ENCODE results near the gene TMF1. TPM values are rescaled to one million over a fixed set of nuclear protein-coding genes. Genes with fewer than 3 reads are reported as not detected.
A peak's percentile ranks its signal among the peaks of the same experiment; 100 is the strongest.

The TMF1 gene
- total RNA-seq, 1 donor from 2014 or later: 37.7 TPM

GRCh38 chr3:68974711-68975110, 77.4 kb downstream of the TMF1 start:
- Mint-ChIP-seq H3K4me1 (ENCODE audit: low read depth) (no peaks in the 10 kb centered on the region), H3K36me3 (ENCODE audit: low read depth) (peaks cover 20% of the 10 kb centered on the region), H3K9me3 (ENCODE audit: low read depth) (no peaks in the 10 kb centered on the region), H3K27ac (ENCODE audit: unreplicated experiment) (no peak overlapping the region), H3K4me3 (ENCODE audit: unreplicated experiment) (no peak overlapping the region), H3K27me3 (ENCODE audit: low read depth) (peaks cover 12% of the 10 kb centered on the region)
- DNase-seq (ENCODE audit: low spot score): no peak
- no peak for TF ChIP-seq CTCF (IDR thresholded peaks at IDR 0.05)

- no peaks in the 10 kb centered on the region for H3K9me3 Mint-ChIP-seq (ENCODE audit: low read depth)
- DNase-seq (ENCODE audit: low spot score): no peak
- TF ChIP-seq CTCF (IDR thresholded peaks at IDR 0.05): no peak
- no peak overlapping the region for H3K27ac Mint-ChIP-seq (ENCODE audit: unreplicated experiment)
- H3K4me3 Mint-ChIP-seq (ENCODE audit: unreplicated experiment): no peak overlapping the region
- peaks cover 23% of the 10 kb centered on the region for H3K27me3 Mint-ChIP-seq (ENCODE audit: low read depth)
- H3K4me1 Mint-ChIP-seq (ENCODE audit: low read depth): no peaks in the 10 kb centered on the region
- peaks cover 15% of the 10 kb centered on the region for H3K36me3 Mint-ChIP-seq (ENCODE audit: low read depth)
These were observed 78.5 kb downstream of the TMF1 start for GRCh38 chr3:68973639-68974038.

- DNase-seq (ENCODE audit: low spot score): no peak
- no peaks in the 10 kb centered on the region for H3K9me3 Mint-ChIP-seq (ENCODE audit: low read depth)
- H3K4me3 Mint-ChIP-seq (ENCODE audit: unreplicated experiment): no peak overlapping the region
- H3K36me3 Mint-ChIP-seq (ENCODE audit: low read depth): peaks cover 7% of the 10 kb centered on the region
- H3K4me1 Mint-ChIP-seq (ENCODE audit: low read depth): no peaks in the 10 kb centered on the region
- H3K27me3 Mint-ChIP-seq (ENCODE audit: low read depth): peaks cover 26% of the 10 kb centered on the region
- TF ChIP-seq CTCF (IDR thresholded peaks at IDR 0.05): peak; percentile 89
- H3K27ac Mint-ChIP-seq (ENCODE audit: unreplicated experiment): no peak overlapping the region
These were observed 79.7 kb downstream of the TMF1 start for GRCh38 chr3:68972358-68972979.

Small RNA genes within 50 kb of the gene (microRNA-seq; reads per million reads assigned to microRNA genes)
- not detected for gene MIR3136 (ENCODE audit: borderline number of aligned reads)

Other genes starting within 250 kb of the TMF1 start
- not detected in 3 replicates for gene TAFA4, start 119.8 kb downstream of the TMF1 start, total RNA-seq
- gene EOGT, start 38.6 kb downstream of the TMF1 start, total RNA-seq: 28.9 to 35.5 TPM (median 34.4 TPM) in 3 replicates
- gene UBA3, start 28.0 kb upstream of the TMF1 start, total RNA-seq: 58.3 to 70.7 TPM (median 63.1 TPM) in 3 replicates
- 118 to 121 TPM (median 120 TPM) in 3 replicates for gene ARL6IP5, start 32.6 kb upstream of the TMF1 start, total RNA-seq
- gene LMOD3, start 70.3 kb upstream of the TMF1 start, total RNA-seq: not detected in 3 replicates

All from chondrocyte (in vitro differentiated cells).